SK-N-SH treated with all-trans-retinoic acid at 6 μM for 48 hours (cell line): Measurements from ENCODE around the gene CSNK2B.
A peak's percentile ranks its signal among the peaks of the same experiment; 100 is the strongest.

Experiments
- ATAC-seq: fragments of 200-7000 bp; cut with Tn5 transposase; 3 replicates; pipeline ENCODE4 v1.9.1; 2020; ENCODE audit warnings: mild to moderate bottlenecking, moderate library complexity
- ARNTL ChIP-seq: fragments of 450-650 bp; formaldehyde crosslinking; IDR thresholded peaks from 2 replicates; pipeline ENCODE4 v1.5.0; 2020; ENCODE audit warnings: low read depth, mild to moderate bottlenecking, moderate library complexity, borderline replicate concordance
- BACH2 ChIP-seq: fragments of 250-450 bp; sonication (Bioruptor Pico); IDR thresholded peaks from 2 replicates; pipeline ENCODE4 v1.9.0; 2021; ENCODE audit warnings: mild to moderate bottlenecking, borderline replicate concordance
- CSDC2 ChIP-seq: fragments of 250-450 bp; sonication (Bioruptor Pico); IDR thresholded peaks from 2 replicates; pipeline ENCODE4 v1.5.0; 2020; ENCODE audit warnings: mild to moderate bottlenecking, moderate library complexity
- GLIS3 ChIP-seq: fragments of 250-450 bp; sonication (Bioruptor Pico); IDR thresholded peaks from 2 replicates; pipeline ENCODE4 v1.5.0; 2020; ENCODE audit warnings: mild to moderate bottlenecking, moderate library complexity
- ISL1 ChIP-seq: fragments of 250-450 bp; sonication (Bioruptor Pico); IDR thresholded peaks from 2 replicates; pipeline ENCODE4 v2.1.2; 2022; ENCODE audit warnings: mild to moderate bottlenecking, moderate library complexity
- OSR1 ChIP-seq: fragments of 250-450 bp; sonication (Bioruptor Pico); IDR thresholded peaks from 2 replicates; pipeline ENCODE4 v1.8.0; 2022; ENCODE audit warnings: moderate library complexity, mild to moderate bottlenecking, inconsistent platforms
- PPARA ChIP-seq: fragments of 250-450 bp; sonication (Bioruptor Pico); IDR thresholded peaks from 2 replicates; pipeline ENCODE4 v1.5.0; 2020; ENCODE audit warnings: mild to moderate bottlenecking, borderline replicate concordance
- RARB ChIP-seq: fragments of 250-450 bp; sonication (Bioruptor Pico); IDR thresholded peaks from 2 replicates; pipeline ENCODE4 v1.8.0; 2021; ENCODE audit warnings: mild to moderate bottlenecking, moderate library complexity
- SNAI2 ChIP-seq: fragments of 250-450 bp; sonication (Bioruptor Pico); IDR thresholded peaks from 2 replicates; pipeline ENCODE4 v1.5.0; 2020; ENCODE audit warnings: mild to moderate bottlenecking, moderate library complexity
- TCF4 ChIP-seq: fragments of 250-450 bp; sonication (Bioruptor Pico); IDR thresholded peaks from 2 replicates; pipeline ENCODE4 v1.8.0; 2021; ENCODE audit warnings: mild to moderate bottlenecking, moderate library complexity, borderline replicate concordance
- ZFP3 ChIP-seq: fragments of 250-450 bp; sonication (Bioruptor Pico); IDR thresholded peaks from 2 replicates; pipeline ENCODE4 v1.5.0; 2020; ENCODE audit warnings: mild to moderate bottlenecking, moderate library complexity
- ZFP30 ChIP-seq: fragments of 450-650 bp; formaldehyde crosslinking; IDR thresholded peaks from 2 replicates; pipeline ENCODE4 v1.5.0; 2022; ENCODE audit warnings: mild to moderate bottlenecking, moderate library complexity
- ZNF565 ChIP-seq: fragments of 450-650 bp; formaldehyde crosslinking; conservative IDR thresholded peaks from 2 replicates; pipeline ENCODE4 v1.5.0; 2020; ENCODE audit warnings: low read depth, mild to moderate bottlenecking, moderate library complexity
- ZNF70 ChIP-seq: fragments of 450-650 bp; formaldehyde crosslinking; IDR thresholded peaks from 2 replicates; pipeline ENCODE4 v1.5.0; 2020; ENCODE audit warnings: mild to moderate bottlenecking, moderate library complexity
- ZNF8 ChIP-seq: fragments of 450-650 bp; formaldehyde crosslinking; IDR thresholded peaks from 2 replicates; pipeline ENCODE4 v1.5.0; 2020; ENCODE audit warnings: mild to moderate bottlenecking, moderate library complexity
- TF ChIP-seq, protein P1 (sequence below): fragments of 250-450 bp; sonication (Bioruptor Pico); IDR thresholded peaks from 2 replicates; pipeline ENCODE4 v1.5.0; 2020; ENCODE audit warnings: mild to moderate bottlenecking, moderate library complexity
- TF ChIP-seq, protein P2 (sequence below): fragments of 250-450 bp; sonication (Bioruptor Pico); IDR thresholded peaks from 2 replicates; pipeline ENCODE4 v1.5.1; 2021; ENCODE audit warnings: mild to moderate bottlenecking, moderate library complexity
- TF ChIP-seq, protein P3 (sequence below): fragments of 250-450 bp; sonication (Bioruptor Pico); IDR thresholded peaks from 2 replicates; pipeline ENCODE4 v1.8.0; 2020; ENCODE audit warnings: mild to moderate bottlenecking, moderate library complexity, borderline replicate concordance
- TF ChIP-seq, protein P4 (sequence below): fragments of 250-450 bp; sonication (Bioruptor Pico); IDR thresholded peaks from 2 replicates; pipeline ENCODE4 v1.8.0; 2021; ENCODE audit warnings: low read depth, mild to moderate bottlenecking, moderate library complexity, borderline replicate concordance
- TF ChIP-seq, protein P5 (sequence below): fragments of 250-450 bp; sonication (Bioruptor Pico); IDR thresholded peaks from 2 replicates; pipeline ENCODE4 v1.5.1; 2020; ENCODE audit warnings: low read depth, mild to moderate bottlenecking, moderate library complexity

The CSNK2B gene

DNA sequence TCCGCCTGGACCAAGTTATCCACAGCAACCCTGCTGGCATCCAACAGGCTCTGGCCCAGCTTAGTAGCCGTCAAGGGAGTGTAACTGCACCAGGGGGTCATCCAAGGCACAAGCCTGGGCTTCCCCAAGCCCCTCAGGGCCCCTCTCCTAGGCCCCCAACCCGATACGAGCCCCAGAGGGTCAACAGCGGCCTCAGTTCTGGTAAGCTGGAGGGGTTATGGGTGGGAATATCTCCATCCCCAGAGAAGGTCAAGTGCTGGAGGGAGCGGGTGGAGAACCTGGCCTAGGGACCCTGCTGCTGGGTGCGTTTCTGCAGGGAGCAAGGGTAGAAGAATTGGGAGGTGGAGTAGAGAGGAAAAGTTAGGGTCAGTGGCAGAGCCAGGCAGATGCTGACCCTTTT is 32.4 kb upstream of the CSNK2B start (continued):
- TF ChIP-seq, protein P1, sequence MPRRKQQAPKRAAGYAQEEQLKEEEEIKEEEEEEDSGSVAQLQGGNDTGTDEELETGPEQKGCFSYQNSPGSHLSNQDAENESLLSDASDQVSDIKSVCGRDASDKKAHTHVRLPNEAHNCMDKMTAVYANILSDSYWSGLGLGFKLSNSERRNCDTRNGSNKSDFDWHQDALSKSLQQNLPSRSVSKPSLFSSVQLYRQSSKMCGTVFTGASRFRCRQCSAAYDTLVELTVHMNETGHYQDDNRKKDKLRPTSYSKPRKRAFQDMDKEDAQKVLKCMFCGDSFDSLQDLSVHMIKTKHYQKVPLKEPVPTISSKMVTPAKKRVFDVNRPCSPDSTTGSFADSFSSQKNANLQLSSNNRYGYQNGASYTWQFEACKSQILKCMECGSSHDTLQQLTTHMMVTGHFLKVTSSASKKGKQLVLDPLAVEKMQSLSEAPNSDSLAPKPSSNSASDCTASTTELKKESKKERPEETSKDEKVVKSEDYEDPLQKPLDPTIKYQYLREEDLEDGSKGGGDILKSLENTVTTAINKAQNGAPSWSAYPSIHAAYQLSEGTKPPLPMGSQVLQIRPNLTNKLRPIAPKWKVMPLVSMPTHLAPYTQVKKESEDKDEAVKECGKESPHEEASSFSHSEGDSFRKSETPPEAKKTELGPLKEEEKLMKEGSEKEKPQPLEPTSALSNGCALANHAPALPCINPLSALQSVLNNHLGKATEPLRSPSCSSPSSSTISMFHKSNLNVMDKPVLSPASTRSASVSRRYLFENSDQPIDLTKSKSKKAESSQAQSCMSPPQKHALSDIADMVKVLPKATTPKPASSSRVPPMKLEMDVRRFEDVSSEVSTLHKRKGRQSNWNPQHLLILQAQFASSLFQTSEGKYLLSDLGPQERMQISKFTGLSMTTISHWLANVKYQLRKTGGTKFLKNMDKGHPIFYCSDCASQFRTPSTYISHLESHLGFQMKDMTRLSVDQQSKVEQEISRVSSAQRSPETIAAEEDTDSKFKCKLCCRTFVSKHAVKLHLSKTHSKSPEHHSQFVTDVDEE (CRISPR knock-in tag), result no peak

DNA sequence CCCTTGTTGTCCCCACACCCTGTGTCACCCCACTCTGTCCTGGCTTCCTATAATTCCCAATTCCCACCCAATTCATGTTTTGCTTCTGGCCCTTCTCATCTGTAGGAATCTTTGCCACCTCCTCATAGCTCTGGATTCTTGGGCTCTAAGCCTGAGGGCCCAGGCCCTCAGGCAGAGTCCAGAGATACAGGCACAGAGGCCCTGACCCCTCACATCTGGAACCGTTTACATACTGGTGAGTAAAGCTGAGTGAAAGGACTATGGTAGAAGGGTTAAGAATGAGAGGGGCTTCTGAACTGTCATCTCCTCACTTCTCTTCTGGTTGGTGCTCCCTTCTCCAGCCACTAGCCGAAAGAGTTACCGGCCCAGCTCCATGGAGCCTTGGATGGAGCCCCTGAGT is 31.7 kb upstream of the CSNK2B start:
- TF ChIP-seq, protein P2, sequence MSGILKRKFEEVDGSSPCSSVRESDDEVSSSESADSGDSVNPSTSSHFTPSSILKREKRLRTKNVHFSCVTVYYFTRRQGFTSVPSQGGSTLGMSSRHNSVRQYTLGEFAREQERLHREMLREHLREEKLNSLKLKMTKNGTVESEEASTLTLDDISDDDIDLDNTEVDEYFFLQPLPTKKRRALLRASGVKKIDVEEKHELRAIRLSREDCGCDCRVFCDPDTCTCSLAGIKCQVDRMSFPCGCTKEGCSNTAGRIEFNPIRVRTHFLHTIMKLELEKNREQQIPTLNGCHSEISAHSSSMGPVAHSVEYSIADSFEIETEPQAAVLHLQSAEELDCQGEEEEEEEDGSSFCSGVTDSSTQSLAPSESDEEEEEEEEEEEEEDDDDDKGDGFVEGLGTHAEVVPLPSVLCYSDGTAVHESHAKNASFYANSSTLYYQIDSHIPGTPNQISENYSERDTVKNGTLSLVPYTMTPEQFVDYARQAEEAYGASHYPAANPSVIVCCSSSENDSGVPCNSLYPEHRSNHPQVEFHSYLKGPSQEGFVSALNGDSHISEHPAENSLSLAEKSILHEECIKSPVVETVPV (CRISPR knock-in tag), result no peak
- TF ChIP-seq PPARA (CRISPR knock-in tag), result no peak
- no peak for TF ChIP-seq ISL1 (CRISPR knock-in tag)
- TF ChIP-seq, protein P3, sequence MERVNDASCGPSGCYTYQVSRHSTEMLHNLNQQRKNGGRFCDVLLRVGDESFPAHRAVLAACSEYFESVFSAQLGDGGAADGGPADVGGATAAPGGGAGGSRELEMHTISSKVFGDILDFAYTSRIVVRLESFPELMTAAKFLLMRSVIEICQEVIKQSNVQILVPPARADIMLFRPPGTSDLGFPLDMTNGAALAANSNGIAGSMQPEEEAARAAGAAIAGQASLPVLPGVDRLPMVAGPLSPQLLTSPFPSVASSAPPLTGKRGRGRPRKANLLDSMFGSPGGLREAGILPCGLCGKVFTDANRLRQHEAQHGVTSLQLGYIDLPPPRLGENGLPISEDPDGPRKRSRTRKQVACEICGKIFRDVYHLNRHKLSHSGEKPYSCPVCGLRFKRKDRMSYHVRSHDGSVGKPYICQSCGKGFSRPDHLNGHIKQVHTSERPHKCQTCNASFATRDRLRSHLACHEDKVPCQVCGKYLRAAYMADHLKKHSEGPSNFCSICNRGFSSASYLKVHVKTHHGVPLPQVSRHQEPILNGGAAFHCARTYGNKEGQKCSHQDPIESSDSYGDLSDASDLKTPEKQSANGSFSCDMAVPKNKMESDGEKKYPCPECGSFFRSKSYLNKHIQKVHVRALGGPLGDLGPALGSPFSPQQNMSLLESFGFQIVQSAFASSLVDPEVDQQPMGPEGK, result no peak
- TF ChIP-seq CSDC2 (CRISPR knock-in tag), result no peak
- TF ChIP-seq ZNF8 (CRISPR knock-in tag), result no peak
- no peak for TF ChIP-seq RARB
- no peak for TF ChIP-seq ZNF70
- TF ChIP-seq, protein P4, sequence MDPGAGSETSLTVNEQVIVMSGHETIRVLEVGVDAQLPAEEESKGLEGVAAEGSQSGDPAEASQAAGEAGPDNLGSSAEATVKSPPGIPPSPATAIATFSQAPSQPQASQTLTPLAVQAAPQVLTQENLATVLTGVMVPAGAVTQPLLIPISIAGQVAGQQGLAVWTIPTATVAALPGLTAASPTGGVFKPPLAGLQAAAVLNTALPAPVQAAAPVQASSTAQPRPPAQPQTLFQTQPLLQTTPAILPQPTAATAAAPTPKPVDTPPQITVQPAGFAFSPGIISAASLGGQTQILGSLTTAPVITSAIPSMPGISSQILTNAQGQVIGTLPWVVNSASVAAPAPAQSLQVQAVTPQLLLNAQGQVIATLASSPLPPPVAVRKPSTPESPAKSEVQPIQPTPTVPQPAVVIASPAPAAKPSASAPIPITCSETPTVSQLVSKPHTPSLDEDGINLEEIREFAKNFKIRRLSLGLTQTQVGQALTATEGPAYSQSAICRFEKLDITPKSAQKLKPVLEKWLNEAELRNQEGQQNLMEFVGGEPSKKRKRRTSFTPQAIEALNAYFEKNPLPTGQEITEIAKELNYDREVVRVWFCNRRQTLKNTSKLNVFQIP (CRISPR knock-in tag), result no peak
- no peak for TF ChIP-seq ZFP3 (CRISPR knock-in tag)
- TF ChIP-seq SNAI2 (CRISPR knock-in tag), result no peak
- TF ChIP-seq, protein P5, sequence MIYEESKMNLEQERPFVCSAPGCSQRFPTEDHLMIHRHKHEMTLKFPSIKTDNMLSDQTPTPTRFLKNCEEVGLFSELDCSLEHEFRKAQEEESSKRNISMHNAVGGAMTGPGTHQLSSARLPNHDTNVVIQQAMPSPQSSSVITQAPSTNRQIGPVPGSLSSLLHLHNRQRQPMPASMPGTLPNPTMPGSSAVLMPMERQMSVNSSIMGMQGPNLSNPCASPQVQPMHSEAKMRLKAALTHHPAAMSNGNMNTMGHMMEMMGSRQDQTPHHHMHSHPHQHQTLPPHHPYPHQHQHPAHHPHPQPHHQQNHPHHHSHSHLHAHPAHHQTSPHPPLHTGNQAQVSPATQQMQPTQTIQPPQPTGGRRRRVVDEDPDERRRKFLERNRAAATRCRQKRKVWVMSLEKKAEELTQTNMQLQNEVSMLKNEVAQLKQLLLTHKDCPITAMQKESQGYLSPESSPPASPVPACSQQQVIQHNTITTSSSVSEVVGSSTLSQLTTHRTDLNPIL, result no peak
- no peak for TF ChIP-seq GLIS3 (CRISPR knock-in tag)
- ATAC-seq, result peak; percentile 2; the same call in 1 of the 3 replicates

DNA sequence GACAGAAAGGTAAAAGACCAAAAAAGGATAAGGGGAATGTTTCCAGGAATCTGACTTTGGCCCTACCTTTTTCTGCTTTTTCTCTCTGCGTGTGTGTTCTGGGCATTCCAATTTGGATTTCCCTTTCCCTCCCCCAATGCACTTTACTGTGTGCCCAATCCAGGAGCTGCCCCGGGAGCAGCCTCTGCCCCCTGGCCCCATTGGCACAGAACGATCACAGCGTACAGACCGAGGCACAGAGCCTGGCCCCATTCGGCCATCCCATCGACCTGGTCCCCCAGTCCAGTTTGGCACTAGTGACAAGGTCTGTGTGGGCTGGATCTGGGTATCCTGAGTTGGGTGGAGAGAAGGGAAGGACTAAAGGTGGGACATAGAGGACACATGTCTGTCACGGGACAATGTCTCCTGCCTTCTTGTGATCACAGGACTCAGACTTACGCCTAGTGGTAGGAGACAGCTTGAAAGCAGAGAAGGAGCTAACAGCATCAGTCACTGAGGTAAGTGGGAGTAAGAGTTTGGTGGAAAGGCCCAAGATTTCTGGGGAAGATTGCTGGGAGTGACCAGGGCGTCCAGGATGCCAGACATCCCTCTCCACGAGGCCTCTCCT is 30.8 kb upstream of the CSNK2B start:
- TF ChIP-seq ZFP30 (CRISPR knock-in tag), result no peak
- no peak; the same call in 2 of the 3 replicates for ATAC-seq

DNA sequence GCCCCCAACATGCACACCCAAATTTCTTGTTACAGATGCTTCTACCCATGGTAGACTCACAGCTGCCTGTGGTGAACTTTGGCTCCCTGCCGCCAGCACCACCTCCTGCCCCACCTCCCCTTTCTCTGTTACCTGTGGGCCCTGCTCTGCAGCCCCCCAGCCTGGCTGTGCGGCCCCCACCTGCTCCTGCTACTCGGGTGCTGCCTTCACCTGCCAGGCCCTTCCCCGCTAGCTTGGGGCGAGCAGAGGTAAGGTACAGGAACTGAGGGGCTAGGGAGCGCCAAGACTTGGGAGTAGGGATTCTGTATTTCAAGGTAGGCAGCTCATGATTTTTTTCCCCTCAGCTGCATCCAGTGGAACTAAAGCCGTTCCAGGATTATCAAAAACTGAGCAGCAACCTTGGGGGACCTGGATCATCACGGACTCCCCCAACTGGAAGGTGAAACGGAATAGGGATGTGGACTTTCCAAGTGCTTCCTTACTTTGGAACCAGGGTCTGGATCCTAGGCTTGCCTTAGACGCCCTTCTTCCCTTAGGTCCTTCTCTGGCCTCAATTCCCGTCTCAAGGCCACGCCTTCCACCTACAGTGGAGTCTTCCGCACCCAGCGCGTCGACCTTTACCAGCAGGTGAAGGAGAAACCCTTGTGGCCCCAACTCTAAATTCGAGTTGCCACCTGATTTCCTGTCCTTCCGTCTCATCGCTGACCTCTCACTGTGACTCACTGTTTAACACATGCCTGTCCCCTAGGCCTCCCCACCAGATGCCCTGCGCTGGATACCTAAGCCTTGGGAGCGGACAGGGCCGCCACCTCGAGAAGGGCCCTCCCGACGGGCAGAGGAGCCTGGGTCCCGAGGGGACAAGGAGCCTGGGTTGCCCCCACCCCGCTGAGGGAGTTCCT is 28.9 kb upstream of the CSNK2B start:
- ATAC-seq, result no peak
- TF ChIP-seq RARB (no peak), ZNF565 (no peak), OSR1 (CRISPR knock-in tag) (no peak), PPARA (CRISPR knock-in tag) (no peak), ARNTL (CRISPR knock-in tag) (no peak), ZNF8 (CRISPR knock-in tag) (no peak), BACH2 (CRISPR knock-in tag) (no peak), ISL1 (CRISPR knock-in tag) (no peak), TCF4 (CRISPR knock-in tag) (no peak)
- TF ChIP-seq, protein P1 (CRISPR knock-in tag), result no peak
- TF ChIP-seq, protein P4 (CRISPR knock-in tag), result no peak
